Neural progenitor cell (in vitro differentiated cells): Measurements from ENCODE around the gene ACO2. TPM values are rescaled to one million over a fixed set of nuclear protein-coding genes. Genes with fewer than 3 reads are reported as not detected.

Experiments
- DNase-seq: peaks from one replicate; pipeline ENCODE4 v3.0.0-alpha.2; 2016; ENCODE audit warnings: low spot score
- H2AFZ ChIP-seq: fragments of 200-600 bp; sonication (generic); replicated peaks from 2 replicates; pipeline ENCODE4 v1.6.1; 2016; ENCODE audit warnings: antibody characterized with exemption
- H3F3A ChIP-seq: fragments of 200-600 bp; sonication (generic); 2 replicates; pipeline ENCODE4 v1.6.1; 2016; ENCODE audit warnings: antibody characterized with exemption, low read depth
- H3K27ac ChIP-seq: fragments of 200-600 bp; sonication (generic); 2 replicates; pipeline ENCODE4 v1.5.1; 2016; ENCODE audit warnings: mild to moderate bottlenecking
- H3K27me3 ChIP-seq: fragments of 200-600 bp; sonication (generic); 2 replicates; pipeline ENCODE4 v1.6.1; 2016; ENCODE audit warnings: mild to moderate bottlenecking, moderate library complexity
- H3K36me3 ChIP-seq: fragments of 200-600 bp; sonication (generic); 2 replicates; pipeline ENCODE4 v1.5.1; 2016
- H3K4me1 ChIP-seq: fragments of 200-600 bp; sonication (generic); 2 replicates; pipeline ENCODE4 v1.6.1; 2016; ENCODE audit warnings: mixed run types
- H3K4me2 ChIP-seq: fragments of 200-600 bp; sonication (generic); 2 replicates; pipeline ENCODE4 v1.6.1; 2016
- H3K4me3 ChIP-seq: fragments of 200-600 bp; sonication (generic); 2 replicates; pipeline ENCODE4 v1.5.1; 2016
- H3K79me2 ChIP-seq: fragments of 200-600 bp; sonication (generic); 2 replicates; pipeline ENCODE4 v1.6.1; 2016; ENCODE audit warnings: low read depth
- H3K9ac ChIP-seq: fragments of 200-600 bp; sonication (generic); 2 replicates; pipeline ENCODE4 v1.6.1; 2016
- H3K9me3 ChIP-seq: fragments of 200-600 bp; sonication (generic); 2 replicates; pipeline ENCODE4 v1.5.1; 2016; ENCODE audit warnings: low read depth
- H4K20me1 ChIP-seq: fragments of 200-600 bp; sonication (generic); 2 replicates; pipeline ENCODE4 v1.6.1; 2016; ENCODE audit warnings: low read depth
- H3K27ac Mint-ChIP-seq: 3 replicates; pipeline ENCODE4 v1.8.0; 2021; ENCODE audit warnings: mixed read lengths
- H3K27me3 Mint-ChIP-seq: 2 replicates; pipeline ENCODE4 v1.8.0; 2022; ENCODE audit warnings: low read depth, mild to moderate bottlenecking, inconsistent platforms, moderate library complexity, mixed read lengths; ENCODE audit not compliant: insufficient read depth
- H3K36me3 Mint-ChIP-seq: 3 replicates; pipeline ENCODE4 v1.8.0; 2021; ENCODE audit warnings: mixed read lengths
- H3K4me1 Mint-ChIP-seq: 3 replicates; pipeline ENCODE4 v1.8.0; 2021; ENCODE audit warnings: mixed read lengths
- H3K4me3 Mint-ChIP-seq: 3 replicates; pipeline ENCODE4 v1.8.0; 2021; ENCODE audit warnings: mild to moderate bottlenecking, moderate library complexity, mixed read lengths
- H3K9me3 Mint-ChIP-seq: 3 replicates; pipeline ENCODE4 v1.8.0; 2020; ENCODE audit warnings: mixed read lengths
- EZH2 ChIP-seq: fragments of 200-600 bp; sonication (generic); IDR thresholded peaks from 2 replicates; pipeline ENCODE4 v1.6.1; 2017; ENCODE audit warnings: antibody characterized with exemption, mild to moderate bottlenecking, moderate library complexity
- EZH2phosphoT487 ChIP-seq: fragments of 200-600 bp; sonication (generic); IDR thresholded peaks from 2 replicates; pipeline ENCODE4 v1.6.1; 2017; ENCODE audit warnings: antibody characterized with exemption
- total RNA-seq: library from RNA; depleted of rRNA; stranded (reverse); fragments of >200 nt; gene quantifications from 2 replicates; pipeline ENCODE4 v1.2.3, GENCODE V29; 2015; ENCODE audit warnings: low replicate concordance
- TF ChIP-seq, protein P1 (sequence below): fragments of 200-600 bp; sonication (generic); IDR thresholded peaks from 2 replicates; pipeline ENCODE4 v1.5.1; 2017; ENCODE audit warnings: antibody characterized with exemption, mild to moderate bottlenecking

The ACO2 gene
- total RNA-seq, 1 donor from 2014 or later = 36.6 TPM

DNA sequence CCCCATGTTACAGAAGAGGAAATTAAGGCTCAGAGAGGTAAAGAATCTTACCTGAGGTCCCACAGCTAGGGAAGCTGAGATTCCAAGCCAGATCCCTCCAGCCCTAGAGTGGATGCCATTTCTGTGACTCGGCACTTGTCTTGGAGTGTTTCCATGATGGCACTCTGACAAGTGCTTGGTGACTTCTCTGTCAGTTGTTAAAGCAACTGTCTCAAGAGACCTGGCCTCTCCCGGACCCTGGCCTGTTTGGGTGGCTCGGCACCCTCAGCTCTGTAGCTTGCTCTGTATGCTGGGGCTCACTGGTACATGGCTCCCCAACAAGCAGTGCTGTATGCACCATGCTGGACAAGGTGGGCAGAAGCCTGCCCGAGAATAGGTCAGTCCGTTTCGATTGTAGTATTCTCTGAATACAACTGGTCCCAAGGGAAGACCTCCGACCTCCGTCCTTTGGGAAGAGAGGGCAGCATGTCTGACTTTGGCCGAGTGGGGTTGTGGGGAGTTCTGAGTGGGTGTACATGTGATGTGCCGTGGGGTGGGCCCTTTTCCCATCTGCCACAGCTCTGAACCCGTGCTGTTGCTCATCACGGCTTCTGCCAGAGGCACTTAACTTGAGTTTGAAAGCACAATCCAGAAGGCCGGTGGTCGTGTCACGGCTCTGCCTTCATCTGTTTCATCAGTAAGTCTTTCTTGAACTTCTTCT lies 12.4 kb downstream of the ACO2 start:
- Mint-ChIP-seq H3K36me3 (no peaks in the 10 kb centered on the region), H3K4me3 (peak overlapping the region; percentile 52), H3K9me3 (no peaks in the 10 kb centered on the region), H3K27ac (peak overlapping the region; percentile 92), H3K4me1 (peaks cover 56% of the 10 kb centered on the region), H3K27me3 (no peaks in the 10 kb centered on the region)
- TF ChIP-seq EZH2phosphoT487 (no peak), EZH2 (no peak)
- TF ChIP-seq, protein P1, sequence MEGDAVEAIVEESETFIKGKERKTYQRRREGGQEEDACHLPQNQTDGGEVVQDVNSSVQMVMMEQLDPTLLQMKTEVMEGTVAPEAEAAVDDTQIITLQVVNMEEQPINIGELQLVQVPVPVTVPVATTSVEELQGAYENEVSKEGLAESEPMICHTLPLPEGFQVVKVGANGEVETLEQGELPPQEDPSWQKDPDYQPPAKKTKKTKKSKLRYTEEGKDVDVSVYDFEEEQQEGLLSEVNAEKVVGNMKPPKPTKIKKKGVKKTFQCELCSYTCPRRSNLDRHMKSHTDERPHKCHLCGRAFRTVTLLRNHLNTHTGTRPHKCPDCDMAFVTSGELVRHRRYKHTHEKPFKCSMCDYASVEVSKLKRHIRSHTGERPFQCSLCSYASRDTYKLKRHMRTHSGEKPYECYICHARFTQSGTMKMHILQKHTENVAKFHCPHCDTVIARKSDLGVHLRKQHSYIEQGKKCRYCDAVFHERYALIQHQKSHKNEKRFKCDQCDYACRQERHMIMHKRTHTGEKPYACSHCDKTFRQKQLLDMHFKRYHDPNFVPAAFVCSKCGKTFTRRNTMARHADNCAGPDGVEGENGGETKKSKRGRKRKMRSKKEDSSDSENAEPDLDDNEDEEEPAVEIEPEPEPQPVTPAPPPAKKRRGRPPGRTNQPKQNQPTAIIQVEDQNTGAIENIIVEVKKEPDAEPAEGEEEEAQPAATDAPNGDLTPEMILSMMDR = no peak
- Histone ChIP-seq H3K27ac (peak overlapping the region; percentile 32), H3K9me3 (no peaks in the 10 kb centered on the region), H2AFZ (no peak overlapping the region), H3K27me3 (no peaks in the 10 kb centered on the region), H3K4me2 (no peak overlapping the region), H3K79me2 (peaks cover 87% of the 10 kb centered on the region), H3K4me1 (peaks cover 40% of the 10 kb centered on the region), H4K20me1 (peaks cover 11% of the 10 kb centered on the region), H3K4me3 (no peak overlapping the region), H3K36me3 (no peaks in the 10 kb centered on the region), H3K9ac (no peak overlapping the region), H3F3A (peaks cover 53% of the 10 kb centered on the region)
- DNase-seq = no peak

DNA sequence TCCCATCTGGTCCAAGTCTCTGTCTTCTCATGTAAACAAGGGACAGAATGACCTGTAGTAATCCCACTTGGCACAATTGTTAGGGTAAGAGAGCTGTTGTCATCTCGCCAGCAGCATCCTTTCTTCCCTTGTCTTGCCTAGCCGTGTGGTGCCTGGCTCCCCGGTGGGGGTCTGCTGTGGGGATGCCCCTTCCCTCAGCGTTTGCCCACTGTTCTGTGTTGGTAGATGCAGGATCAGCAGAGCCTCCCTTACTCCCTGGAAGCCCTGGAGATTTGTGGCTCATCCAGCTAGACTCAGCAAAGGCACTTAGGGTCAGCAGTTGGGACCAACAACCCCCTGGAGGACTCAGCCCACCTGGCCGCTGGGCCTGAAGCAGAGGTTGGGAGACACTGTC lies 13.0 kb downstream of the ACO2 start:
- H2AFZ ChIP-seq = no peak overlapping the region
- peaks cover 44% of the 10 kb centered on the region for H3K4me1 ChIP-seq
- H4K20me1 ChIP-seq = peaks cover 14% of the 10 kb centered on the region
- peaks cover 85% of the 10 kb centered on the region for H3K79me2 ChIP-seq
- no peaks in the 10 kb centered on the region for H3K9me3 ChIP-seq
- Mint-ChIP-seq H3K27me3 (peaks cover 3% of the 10 kb centered on the region), H3K4me1 (peaks cover 61% of the 10 kb centered on the region), H3K27ac (peak overlapping the region; percentile 34), H3K9me3 (no peaks in the 10 kb centered on the region), H3K36me3 (no peaks in the 10 kb centered on the region), H3K4me3 (peak overlapping the region; percentile 52)
- H3K36me3 ChIP-seq = no peaks in the 10 kb centered on the region
- no peak overlapping the region for H3K4me2 ChIP-seq
- no peak overlapping the region for H3K9ac ChIP-seq
- peak overlapping the region; percentile 68 for H3K27ac ChIP-seq
- no peak for DNase-seq
- H3F3A ChIP-seq = peaks cover 57% of the 10 kb centered on the region
- H3K27me3 ChIP-seq = no peaks in the 10 kb centered on the region
- no peak for TF ChIP-seq EZH2
- TF ChIP-seq, protein P1 = no peak
- TF ChIP-seq EZH2phosphoT487 = no peak
- H3K4me3 ChIP-seq = no peak overlapping the region

DNA sequence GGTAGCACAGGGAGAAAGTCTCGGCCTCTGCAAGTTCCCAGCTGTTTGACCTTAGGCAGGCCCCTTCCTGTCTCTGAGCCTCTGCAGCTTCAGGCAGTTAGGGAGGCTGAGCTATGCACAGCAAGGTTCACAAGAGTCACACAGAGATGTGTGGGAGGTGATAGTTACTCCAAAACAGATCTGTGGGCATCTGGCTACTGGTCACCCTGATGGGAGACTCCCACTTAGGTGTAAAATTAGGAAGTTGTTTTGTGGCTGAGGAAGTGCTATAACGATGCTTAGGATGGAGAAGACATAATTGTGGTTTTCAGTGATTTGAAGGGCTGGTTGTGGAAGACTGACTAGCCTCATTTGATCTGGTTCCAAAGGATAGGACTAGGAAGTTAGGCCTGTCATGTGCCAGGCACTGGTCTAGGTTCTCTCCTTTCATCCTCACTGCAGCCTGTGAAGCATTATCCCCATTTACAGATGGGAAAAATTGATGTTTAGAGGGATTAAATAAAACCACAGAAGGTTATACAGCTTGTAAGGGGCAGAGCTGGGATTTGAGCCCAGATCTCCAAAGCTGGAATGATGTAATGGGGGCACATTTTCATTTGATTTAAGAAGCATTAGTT lies 13.5 kb downstream of the ACO2 start:
- H3K4me1 Mint-ChIP-seq = peaks cover 65% of the 10 kb centered on the region
- TF ChIP-seq, protein P1 = no peak
- TF ChIP-seq EZH2phosphoT487 (no peak), EZH2 (no peak)
- H3K9me3 Mint-ChIP-seq = no peaks in the 10 kb centered on the region
- Histone ChIP-seq H3K27me3 (no peaks in the 10 kb centered on the region), H3K4me3 (no peak overlapping the region), H3K4me2 (no peak overlapping the region), H3K79me2 (peaks cover 85% of the 10 kb centered on the region), H4K20me1 (peaks cover 18% of the 10 kb centered on the region), H3F3A (peaks cover 57% of the 10 kb centered on the region), H2AFZ (no peak overlapping the region), H3K36me3 (no peaks in the 10 kb centered on the region), H3K4me1 (peaks cover 49% of the 10 kb centered on the region), H3K27ac (peak overlapping the region; percentile 68), H3K9ac (no peak overlapping the region), H3K9me3 (no peaks in the 10 kb centered on the region)
- DNase-seq = no peak
- H3K27ac Mint-ChIP-seq = peak overlapping the region; percentile 70
- no peak overlapping the region for H3K4me3 Mint-ChIP-seq
- H3K36me3 Mint-ChIP-seq = no peaks in the 10 kb centered on the region
- H3K27me3 Mint-ChIP-seq = peaks cover 3% of the 10 kb centered on the region
